H1 (cell line): ENCODE data around the gene NR2C2AP. TPM values are rescaled to one million over a fixed set of nuclear protein-coding genes. Genes with fewer than 3 reads are reported as not detected.
A peak's percentile ranks its signal among the peaks of the same experiment; 100 is the strongest.

ENCODE experiments used
- ATF2 ChIP-seq: IDR thresholded peaks from 2 replicates; pipeline ENCODE4 v1.6.1; 2012; ENCODE audit warnings: low read length, inconsistent platforms
- CHD1 ChIP-seq: IDR thresholded peaks from 2 replicates; pipeline ENCODE4 v1.6.1; 2012; ENCODE audit warnings: low read depth, low read length, improper control_type of control experiment
- CTBP2 ChIP-seq: IDR thresholded peaks from 2 replicates; pipeline ENCODE4 v1.7.0; 2011; ENCODE audit warnings: borderline replicate concordance, mild to moderate bottlenecking, moderate library complexity, mixed read lengths, low read length; ENCODE audit not compliant: insufficient read depth, insufficient read length
- HDAC2 ChIP-seq, 2 experiments: fragments of 300-600 bp in 1 of 2; sonication (generic) in 1 of 2; IDR thresholded peaks; 2 replicates each; pipeline ENCODE4 v1.6.1; 2011 to 2012; ENCODE audit warnings: low read depth in 2 of 2, low read length in 2 of 2, mild to moderate bottlenecking in 2 of 2, moderate library complexity in 2 of 2, borderline replicate concordance in 1 of 2, inconsistent platforms in 1 of 2
- JUND ChIP-seq: IDR thresholded peaks from 2 replicates; pipeline ENCODE4 v1.6.1; 2011; ENCODE audit warnings: mild to moderate bottlenecking, improper control_type of control experiment, low read length
- KDM4A ChIP-seq: IDR thresholded peaks from one replicate; pipeline ENCODE4 v1.7.1; 2012; ENCODE audit warnings: low read depth, mild to moderate bottlenecking, moderate library complexity, low read length, inconsistent platforms; ENCODE audit not compliant: severe bottlenecking
- KDM5A ChIP-seq: fragments of 200-600 bp; IDR thresholded peaks from 2 replicates; pipeline ENCODE4 v1.7.1; 2012; ENCODE audit warnings: mild to moderate bottlenecking, low read length, inconsistent platforms, mixed read lengths
- PHF8 ChIP-seq: fragments of 200-600 bp; sonication (generic); conservative IDR thresholded peaks from 2 replicates; pipeline ENCODE4 v1.7.1; 2012; ENCODE audit warnings: low read depth, mild to moderate bottlenecking, inconsistent platforms, low read length, moderate library complexity
- SIN3A ChIP-seq, 2 experiments: IDR thresholded peaks in 1 of 2; conservative IDR thresholded peaks in 1 of 2; 2 replicates each; pipeline ENCODE4 v1.6.1; 2011 to 2012; ENCODE audit warnings: low read length in 2 of 2, improper control_type of control experiment in 1 of 2, low read depth in 1 of 2, mild to moderate bottlenecking in 1 of 2
- TAF7 ChIP-seq: optimal IDR thresholded peaks from 2 replicates; pipeline ENCODE3; 2011; ENCODE audit warnings: low read depth, mild to moderate bottlenecking, inconsistent platforms, low read length, moderate library complexity, borderline replicate concordance
- TBP ChIP-seq: IDR thresholded peaks from 2 replicates; pipeline ENCODE4 v1.6.1; 2011; ENCODE audit warnings: low read depth, low read length, improper control_type of control experiment
- polyA plus RNA-seq, 7 experiments: library from polyadenylated mRNA; depleted of rRNA in 3 of 7; stranded (reverse) in 5 of 7; unstranded in 2 of 7; fragments of >200 nt in 5 of 7; fragments of 200-250 nt in 2 of 7; gene quantifications; 1 replicate in 5 of 7; 2 replicates in 1 of 7; 4 replicates in 1 of 7; pipeline versions ENCODE4 v1.2.1 to v1.2.3, GENCODE V29; 2011 to 2013; ENCODE audit warnings: missing spikeins in 2 of 7, mixed read lengths in 2 of 7
- total RNA-seq: library from RNA; stranded (reverse); fragmentation: NEBNext Ultra II Directional; extraction: Animal tissue kit (Norgen Biotek cat#: 25700); gene quantifications from 2 replicates; pipeline ENCODE4 v1.2.1, GENCODE V29; 2021
- TF ChIP-seq, protein P1 (sequence below): IDR thresholded peaks from 2 replicates; pipeline ENCODE4 v1.6.1; 2011; ENCODE audit warnings: low read depth, mild to moderate bottlenecking, low read length; ENCODE audit not compliant: insufficient read depth

The NR2C2AP gene
- total and polyA plus RNA-seq, 2 of the 8 experiments (the other 6 are each of a cell fraction or from before 2014, with no cell fraction given), result 16.4 to 20.5 TPM

- no peak for TF ChIP-seq ATF2
- TF ChIP-seq CTBP2, result no peak
- TF ChIP-seq, protein P1, sequence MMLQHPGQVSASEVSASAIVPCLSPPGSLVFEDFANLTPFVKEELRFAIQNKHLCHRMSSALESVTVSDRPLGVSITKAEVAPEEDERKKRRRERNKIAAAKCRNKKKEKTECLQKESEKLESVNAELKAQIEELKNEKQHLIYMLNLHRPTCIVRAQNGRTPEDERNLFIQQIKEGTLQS, result no peak
- TF ChIP-seq HDAC2 (IDR thresholded peaks at IDR 0.05; ENCODE audit: borderline replicate concordance in 1 of 2, low read depth in 2 of 2, low read length in 2 of 2), result no peak
- no peak for TF ChIP-seq CHD1
- TF ChIP-seq TBP, result no peak
- no peak for TF ChIP-seq KDM5A
- no peak for TF ChIP-seq JUND
- TF ChIP-seq TAF7, result no peak
- TF ChIP-seq PHF8, result no peak
- no peak for TF ChIP-seq KDM4A
- TF ChIP-seq SIN3A (conservative IDR thresholded peaks at IDR 0.05 in 1 of 2, IDR thresholded peaks at IDR 0.05 in 1 of 2; ENCODE audit: low read depth in 1 of 2, low read length in 2 of 2), result 0 out of 4 replicates have a peak, but pooled peaks of 1 of the 2 experiments have one; percentile 25
Measured at GRCh38 chr19:19214159-19214490, 10.9 kb upstream of the NR2C2AP start (continued).
